HepG2 (cell line): ENCODE measurements around the gene UBC. TPM values are rescaled to one million over a fixed set of nuclear protein-coding genes. Genes with fewer than 3 reads are reported as not detected.

ENCODE experiments used
- ATAC-seq: fragments of 200-7000 bp; cut with Tn5 transposase; 3 replicates; pipeline ENCODE4 v1.9.1; 2020; ENCODE audit warnings: mild to moderate bottlenecking, moderate library complexity
- BruUV-seq: library from RNA; stranded (reverse); fragments of 400-500 nt; replicated peaks from 2 replicates; lab custom pipeline; 2021; lab: Mats Ljungman, UMichigan
- CTCF ChIA-PET: fragments of 300-600 bp; formaldehyde crosslinking; extraction: SDS; loops from one replicate; lab custom pipeline; 2021; ENCODE audit warnings: low total read pairs, inconsistent platforms, low intra/inter-chr PET ratio; lab: Yijun Ruan, JAX
- POLR2A ChIA-PET: fragments of 350-600 bp; sonication (Branson Sonifier 250); formaldehyde crosslinking; loops from one replicate; lab custom pipeline; 2020; ENCODE audit warnings: antibody characterized with exemption, inconsistent platforms; lab: Yijun Ruan, JAX
- DNase-seq: peaks from one replicate; pipeline ENCODE4 v3.0.0-alpha.2; 2015; ENCODE audit warnings: low spot score
- FAIRE-seq: peaks from 3 replicates; lab custom pipeline; 2011; peaks lifted over from hg19 to GRCh38; lab: Jason Lieb, UNC
- H2AFZ ChIP-seq: one replicate; pipeline ENCODE4 v1.6.1; 2011; ENCODE audit warnings: low read length, inconsistent platforms
- H3K27ac ChIP-seq: fragments of 300-600 bp; 3 replicates; pipeline ENCODE4 v1.8.0; 2011; ENCODE audit warnings: mixed run types, mild to moderate bottlenecking, mixed read lengths, low read length, inconsistent platforms; ENCODE audit not compliant: insufficient read depth; ENCODE audit errors: extremely low read length
- H3K27me3 ChIP-seq, 2 experiments: fragments of 200-600 bp in 1 of 2; 2 replicates in 1 of 2; 3 replicates in 1 of 2; pipeline versions ENCODE4 v1.6.0 to v1.8.0; 2011; ENCODE audit warnings: low read length in 2 of 2, mild to moderate bottlenecking in 2 of 2, moderate library complexity in 2 of 2, inconsistent platforms in 1 of 2; ENCODE audit not compliant: insufficient read depth in 2 of 2, control insufficient read depth in 1 of 2
- H3K36me3 ChIP-seq, 2 experiments: fragments of 200-600 bp in 1 of 2; replicated peaks in 1 of 2; 2 replicates in 1 of 2; 3 replicates in 1 of 2; pipeline versions ENCODE4 v1.5.1 to v1.8.0; 2011; ENCODE audit warnings: low read length in 2 of 2, inconsistent platforms in 1 of 2; ENCODE audit not compliant: insufficient read depth in 2 of 2, control insufficient read depth in 1 of 2
- H3K4me1 ChIP-seq: 2 replicates; pipeline ENCODE4 v1.5.1; 2012; ENCODE audit warnings: low read length, inconsistent platforms; ENCODE audit not compliant: insufficient read depth
- H3K4me2 ChIP-seq: 2 replicates; pipeline ENCODE4 v1.6.0; 2011; ENCODE audit warnings: low read depth, low read length, inconsistent platforms
- H3K4me3 ChIP-seq, 3 experiments: fragments of 200-600 bp in 1 of 3; sonication (generic), shearing (Covaris generic) in 1 of 3; replicated peaks in 1 of 3; 2 replicates each; pipeline ENCODE4 v1.5.1; 2011 to 2016; ENCODE audit warnings: low read length in 3 of 3, inconsistent platforms in 2 of 3, low read depth in 2 of 3, mild to moderate bottlenecking in 2 of 3, control low read depth in 1 of 3, mixed read lengths in 1 of 3; ENCODE audit not compliant: insufficient read depth in 1 of 3
- H3K79me2 ChIP-seq: one replicate; pipeline ENCODE4 v1.6.1; 2011; ENCODE audit warnings: low read length, inconsistent platforms; ENCODE audit not compliant: insufficient read depth
- H3K9ac ChIP-seq: 2 replicates; pipeline ENCODE4 v1.6.0; 2011; ENCODE audit warnings: mild to moderate bottlenecking, low read depth, low read length, inconsistent platforms; ENCODE audit not compliant: insufficient read depth
- H3K9me3 ChIP-seq: 2 replicates; pipeline ENCODE4 v1.5.1; 2012; ENCODE audit warnings: mild to moderate bottlenecking, low read length
- H4K20me1 ChIP-seq: 2 replicates; pipeline ENCODE4 v1.6.0; 2011; ENCODE audit warnings: inconsistent platforms, mild to moderate bottlenecking, low read length, moderate library complexity; ENCODE audit not compliant: insufficient read depth
- ASH2L ChIP-seq: fragments of 300-600, 200-600 bp; sonication (generic); IDR thresholded peaks from 2 replicates; pipeline ENCODE4 v1.7.0; 2017; ENCODE audit warnings: low read depth, mild to moderate bottlenecking, moderate library complexity, mixed read lengths, low read length; ENCODE audit not compliant: insufficient read length
- HNRNPK ChIP-seq: fragments of 200-400 bp; formaldehyde crosslinking; IDR thresholded peaks from 2 replicates; pipeline ENCODE4 v1.6.1; 2018; ENCODE audit warnings: low read length, low read depth, moderate library complexity, mild to moderate bottlenecking; ENCODE audit not compliant: poor library complexity, severe bottlenecking
- PLRG1 ChIP-seq: fragments of 450-650 bp; conservative IDR thresholded peaks from 2 replicates; pipeline ENCODE4 v1.6.1; 2016
- POLR2AphosphoS5 ChIP-seq: IDR thresholded peaks from 2 replicates; pipeline ENCODE4 v1.6.1; 2012; ENCODE audit warnings: low read depth, low read length
- TFDP2 ChIP-seq: sonication (generic); formaldehyde crosslinking; IDR thresholded peaks from 2 replicates; pipeline ENCODE4 v1.4.0; 2020; ENCODE audit warnings: missing genetic modification reagents
- ZNF3 ChIP-seq: IDR thresholded peaks from 2 replicates; pipeline ENCODE4 v1.7.0; 2017; ENCODE audit warnings: inconsistent platforms
- ZNF430 ChIP-seq: sonication (generic); formaldehyde crosslinking; IDR thresholded peaks from 2 replicates; pipeline ENCODE4 v1.9.0; 2021; ENCODE audit warnings: mild to moderate bottlenecking, missing genetic modification reagents
- ZNF770 ChIP-seq: sonication (generic); formaldehyde crosslinking; IDR thresholded peaks from 2 replicates; pipeline ENCODE4 v1.5.0; 2020; ENCODE audit warnings: mild to moderate bottlenecking, missing genetic modification reagents
- WGBS: methylation state at CpG from one replicate; pipeline ENCODE4 v1.1.6; 2017; ENCODE audit warnings: low lambda C conversion rate; 5-methylcytosine and 5-hydroxymethylcytosine counted together
- in situ Hi-C: cut with HindIII; loops from 2 replicates; pipeline ENCODE4 v1.10.0; 2017; ENCODE audit warnings: low pct_unique_long_range_greater_than_20kb; ENCODE audit not compliant: extremely low pct_ligation_motif_present
- intact Hi-C: fragments of 100-400 bp; cut with micrococcal nuclease; formaldehyde crosslinking; loops from one replicate; pipeline ENCODE4 v1.10.0; 2022; ENCODE audit not compliant: unreplicated experiment
- polyA plus RNA-seq, 8 experiments: library from polyadenylated mRNA; depleted of rRNA in 3 of 8; stranded (reverse) in 7 of 8; unstranded in 1 of 8; fragments of >200 nt; fragmentation: Illumina TruSeq in 4 of 8; extraction: Trizol in 4 of 8; gene quantifications; 2 replicates each; pipeline versions ENCODE4 v1.2.1 to v1.2.3, GENCODE V29; 2011 to 2016; ENCODE audit warnings: low read depth in 4 of 8, missing spikeins in 1 of 8, mixed read lengths in 1 of 8; ENCODE audit not compliant: insufficient read depth in 1 of 8
- total RNA-seq, 5 experiments: library from RNA; depleted of rRNA; stranded (reverse); fragments of >200 nt; fragmentation: Illumina TruSeq; extraction: Trizol; gene quantifications; 2 replicates each; pipeline ENCODE4 v1.2.3, GENCODE V29; 2016; ENCODE audit warnings: low read depth in 1 of 5
- TF ChIP-seq, protein P1 (sequence below), 2 experiments: fragments of 450-650 bp in 1 of 2; sonication (generic) in 1 of 2; formaldehyde crosslinking; IDR thresholded peaks; 2 replicates each; pipeline versions ENCODE4 v1.5.0 to v1.8.0; 2020 to 2022; ENCODE audit warnings: mild to moderate bottlenecking in 1 of 2, missing genetic modification reagents in 1 of 2

Gene UBC
- total and polyA plus RNA-seq, 2 of the 13 experiments (the other 11 are each of a cell fraction or from before 2014, with no cell fraction given): 805 to 1,432 TPM

- ATAC-seq: no peak
- peaks cover 7% of the 10 kb centered on the region for H3K79me2 ChIP-seq
- peak overlapping the region; percentile 97 for H3K4me2 ChIP-seq
- in situ Hi-C loops (no loop called here), intact Hi-C loops (no loop called here)
- no peak for DNase-seq
- no TSS peak for BruUV-seq
- peak overlapping the region; percentile 99 for H3K9ac ChIP-seq
- no peak overlapping the region for H2AFZ ChIP-seq
- TF ChIP-seq HNRNPK: peak; percentile 92
- no peak for TF ChIP-seq TFDP2 (CRISPR knock-in tag)
- FAIRE-seq: no peak
- H3K27me3 ChIP-seq: no peaks in the 10 kb centered on the region; a peak in 1 of 5 replicates
- peak overlapping the region; percentile 100 for H3K27ac ChIP-seq
- H3K36me3 ChIP-seq: no peaks in the 10 kb centered on the region
- H4K20me1 ChIP-seq: no peaks in the 10 kb centered on the region
- ChIA-PET CTCF (no interaction called here), POLR2A (interaction anchor here (1.2 to 12.4 kb wide), 5 partner anchors 9 to 143 kb away, joined by 3 to 199 read pairs (median 61); no protein-coding TSS in a partner anchor)
- 52% methylated on average over 4 of the region's 4 CpGs for WGBS
- no peaks in the 10 kb centered on the region for H3K9me3 ChIP-seq
- H3K4me3 ChIP-seq: peak overlapping the region; percentile 54 to 99 (median 73)
- peaks cover 61% of the 10 kb centered on the region for H3K4me1 ChIP-seq
Measured at GRCh38 chr12:124920353-124920935, 6.0 kb upstream of the UBC start.

GRCh38 chr12:124919521-124920352 is 5.3 kb upstream of the UBC start:
- no peak for DNase-seq
- Histone ChIP-seq H3K9me3 (no peaks in the 10 kb centered on the region), H3K4me1 (peaks cover 61% of the 10 kb centered on the region), H3K79me2 (peaks cover 11% of the 10 kb centered on the region), H3K4me2 (peak overlapping the region; percentile 97), H3K27me3 (no peaks in the 10 kb centered on the region; a peak in 1 of 5 replicates), H3K27ac (peak overlapping the region; percentile 100), H3K9ac (peak overlapping the region; percentile 99), H3K36me3 (no peaks in the 10 kb centered on the region), H3K4me3 (peak overlapping the region; percentile 47 to 99 (median 54)), H2AFZ (no peak overlapping the region), H4K20me1 (no peaks in the 10 kb centered on the region)
- ATAC-seq: no peak
- in situ Hi-C loops: no loop called here
- no TSS peak for BruUV-seq
- no peak for FAIRE-seq
- CTCF ChIA-PET: interaction anchor here (0.8 kb wide), 1 partner anchor 13 kb away, joined by 4 read pairs; no protein-coding TSS in a partner anchor
- WGBS: 34% methylated on average over 17 of the region's 17 CpGs
- POLR2A ChIA-PET: interaction anchor here (1.1 to 12.4 kb wide), 7 partner anchors 10 to 173 kb away, joined by 3 to 199 read pairs (median 20); no protein-coding TSS in a partner anchor
- intact Hi-C loops: loop anchor here (2.0 kb wide), 1 partner anchor 19 kb away; no protein-coding TSS in a partner anchor
- TF ChIP-seq PLRG1 (no peak), POLR2AphosphoS5 (peak; percentile 28; the same call in 1 of the 2 replicates), ZNF3 (CRISPR knock-in tag) (0 out of 2 replicates have a peak, but pooled peaks have one; percentile 12), ZNF770 (CRISPR knock-in tag) (no peak), ASH2L (no peak), ZNF430 (CRISPR knock-in tag) (0 out of 2 replicates have a peak, but pooled peaks have one; percentile 19)
- TF ChIP-seq, protein P1, sequence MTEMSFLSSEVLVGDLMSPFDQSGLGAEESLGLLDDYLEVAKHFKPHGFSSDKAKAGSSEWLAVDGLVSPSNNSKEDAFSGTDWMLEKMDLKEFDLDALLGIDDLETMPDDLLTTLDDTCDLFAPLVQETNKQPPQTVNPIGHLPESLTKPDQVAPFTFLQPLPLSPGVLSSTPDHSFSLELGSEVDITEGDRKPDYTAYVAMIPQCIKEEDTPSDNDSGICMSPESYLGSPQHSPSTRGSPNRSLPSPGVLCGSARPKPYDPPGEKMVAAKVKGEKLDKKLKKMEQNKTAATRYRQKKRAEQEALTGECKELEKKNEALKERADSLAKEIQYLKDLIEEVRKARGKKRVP (CRISPR knock-in tag; IDR thresholded peaks at IDR 0.05): 0 out of 4 replicates have a peak, but pooled peaks of 1 of the 2 experiments have one; percentile 16
